ENCODE results near the gene C3orf20.

The C3orf20 gene

GRCh38 chr3:14821151-14821550 lies 146.2 kb downstream of the C3orf20 start:
- no peak overlapping the region for H3K27ac ChIP-seq (ENCODE audit: insufficient read depth in 1 of 2, low read depth in 1 of 2, low read length in 2 of 2, poor library complexity in 1 of 2, severe bottlenecking in 2 of 2)
- H3K9me3 ChIP-seq (ENCODE audit: control extremely low read depth in 1 of 5, control insufficient read depth in 4 of 5, insufficient read depth in 2 of 5, low read depth in 1 of 5, low read length in 4 of 5): no peaks in the 10 kb centered on the region
- H3K27me3 ChIP-seq (replicated peaks in 2 of 5; ENCODE audit: control insufficient read depth in 4 of 5, insufficient read depth in 5 of 5, low read length in 4 of 5): no peaks in the 10 kb centered on the region
- ChIA-PET POLR2A (no interaction called here), CTCF (interaction anchor here (1.1 kb wide), 2 partner anchors 19 to 25 kb away, joined by 3 read pairs; no protein-coding TSS in a partner anchor)
- DNase-seq: no peak
- no peak overlapping the region for H3K4me3 ChIP-seq (ENCODE audit: control insufficient read depth in 1 of 7, extremely low read depth in 1 of 7, insufficient read depth in 4 of 7, low read depth in 2 of 7, low read length in 6 of 7)
- WGBS (ENCODE audit: insufficient coverage): 98% methylated on average over 13 of the region's 16 CpGs
- peaks cover 4 to 33% (median 13%) of the 10 kb centered on the region in 4 experiments for H3K36me3 ChIP-seq (ENCODE audit: control insufficient read depth in 4 of 4, insufficient read depth in 4 of 4, low read length in 3 of 4)
- peaks cover 3 to 15% (median 13%) of the 10 kb centered on the region in 4 experiments for H3K4me1 ChIP-seq (ENCODE audit: control extremely low read depth in 1 of 4, control insufficient read depth in 4 of 4, insufficient read depth in 4 of 4, low read length in 3 of 4)

GRCh38 chr3:14822134-14822533 lies 147.2 kb downstream of the C3orf20 start:
- DNase-seq: no peak
- Histone ChIP-seq H3K36me3 (ENCODE audit: control insufficient read depth in 4 of 4, insufficient read depth in 4 of 4, low read length in 3 of 4) (peaks cover 4 to 36% (median 16%) of the 10 kb centered on the region in 4 experiments), H3K27ac (ENCODE audit: insufficient read depth in 1 of 2, low read depth in 1 of 2, low read length in 2 of 2, poor library complexity in 1 of 2, severe bottlenecking in 2 of 2) (no peak overlapping the region), H3K27me3 (replicated peaks in 2 of 5; ENCODE audit: control insufficient read depth in 4 of 5, insufficient read depth in 5 of 5, low read length in 4 of 5) (no peaks in the 10 kb centered on the region), H3K9me3 (ENCODE audit: control extremely low read depth in 1 of 5, control insufficient read depth in 4 of 5, insufficient read depth in 2 of 5, low read depth in 1 of 5, low read length in 4 of 5) (no peaks in the 10 kb centered on the region), H3K4me3 (ENCODE audit: control insufficient read depth in 1 of 7, extremely low read depth in 1 of 7, insufficient read depth in 4 of 7, low read depth in 2 of 7, low read length in 6 of 7) (no peak overlapping the region), H3K4me1 (ENCODE audit: control extremely low read depth in 1 of 4, control insufficient read depth in 4 of 4, insufficient read depth in 4 of 4, low read length in 3 of 4) (peaks cover 3 to 15% (median 13%) of the 10 kb centered on the region in 4 experiments)
- POLR2A ChIA-PET: no interaction called here
- CTCF ChIA-PET: interaction anchor here (1.0 to 2.3 kb wide), 3 partner anchors 8 to 99 kb away, joined by 4 to 6 read pairs (median 6); no protein-coding TSS in a partner anchor
- 100% methylated on average over 1 of the region's 3 CpGs for WGBS (ENCODE audit: insufficient coverage)

Measured in common myeloid progenitor, CD34-positive (primary cell).